Endothelial cell of umbilical vein (primary cell): ENCODE data around the gene E2F2. TPM values are rescaled to one million over a fixed set of nuclear protein-coding genes. Genes with fewer than 3 reads are reported as not detected.

Experiments used
- BruUV-seq: library from RNA; stranded (reverse); fragments of 400-500 nt; replicated peaks from 2 replicates; lab custom pipeline; 2021; lab: Mats Ljungman, UMichigan
- CTCF ChIA-PET: fragments of 300-600, 350-600 bp; sonication (Branson Sonifier 250); formaldehyde crosslinking; loops from one replicate; lab custom pipeline; 2021; ENCODE audit warnings: antibody characterized with exemption, inconsistent platforms; lab: Charles Lee
- POLR2A ChIA-PET: fragments of 300-600, 350-600 bp; sonication (Branson Sonifier 250); formaldehyde crosslinking; loops from one replicate; lab custom pipeline; 2021; ENCODE audit warnings: antibody characterized with exemption, inconsistent platforms; lab: Charles Lee
- DNase-seq: peaks from one replicate; pipeline ENCODE4 v3.0.0-alpha.2; 2011; ENCODE audit warnings: low read depth, low spot score
- FAIRE-seq: peaks from 2 replicates; lab custom pipeline; 2011; peaks lifted over from hg19 to GRCh38; lab: Jason Lieb, UNC
- H2AFZ ChIP-seq: 2 replicates; pipeline ENCODE4 v1.6.0; 2012; ENCODE audit warnings: low read depth, low read length, control low read depth, inconsistent platforms
- H3K27ac ChIP-seq: 2 replicates; pipeline ENCODE4 v1.5.1; 2011; ENCODE audit warnings: low read depth, mild to moderate bottlenecking, control low read depth, low read length, moderate library complexity; ENCODE audit not compliant: insufficient read depth
- H3K27me3 ChIP-seq, 2 experiments: 2 replicates each; pipeline versions ENCODE4 v1.6.0 to v1.6.1; 2011; ENCODE audit warnings: low read length in 2 of 2, mixed read lengths in 1 of 2; ENCODE audit not compliant: control insufficient read depth in 2 of 2, insufficient read depth in 2 of 2
- H3K36me3 ChIP-seq, 2 experiments: 2 replicates in 1 of 2; 3 replicates in 1 of 2; pipeline ENCODE4 v1.5.1; 2011; ENCODE audit warnings: low read length in 2 of 2, mild to moderate bottlenecking in 1 of 2, moderate library complexity in 1 of 2; ENCODE audit not compliant: control insufficient read depth in 2 of 2, insufficient read depth in 2 of 2; ENCODE audit errors: extremely low read depth in 1 of 2
- H3K4me1 ChIP-seq: 3 replicates; pipeline ENCODE4 v1.5.1; 2011; ENCODE audit warnings: mild to moderate bottlenecking, low read length; ENCODE audit not compliant: control insufficient read depth, insufficient read depth; ENCODE audit errors: extremely low read depth
- H3K4me2 ChIP-seq: 2 replicates; pipeline ENCODE4 v1.6.1; 2011; ENCODE audit warnings: low read length, control low read depth, mixed read lengths; ENCODE audit not compliant: insufficient read depth
- H3K4me3 ChIP-seq, 3 experiments: fragments of 200-600 bp in 1 of 3; sonication (generic), shearing (Covaris generic) in 1 of 3; replicated peaks in 1 of 3; 2 replicates each; pipeline ENCODE4 v1.5.1; 2011 to 2016; ENCODE audit warnings: control low read depth in 3 of 3, low read length in 3 of 3, mild to moderate bottlenecking in 2 of 3, inconsistent platforms in 1 of 3, low read depth in 1 of 3, moderate library complexity in 1 of 3; ENCODE audit not compliant: insufficient read depth in 1 of 3
- H3K79me2 ChIP-seq: 2 replicates; pipeline ENCODE4 v1.6.0; 2012; ENCODE audit warnings: low read length, inconsistent platforms; ENCODE audit not compliant: control insufficient read depth, insufficient read depth
- H3K9ac ChIP-seq: replicated peaks from 2 replicates; pipeline ENCODE3; 2011; ENCODE audit warnings: low read length, control low read depth; ENCODE audit not compliant: insufficient read depth; ENCODE audit errors: extremely low read depth
- H3K9me1 ChIP-seq: replicated peaks from 3 replicates; pipeline ENCODE4 v1.6.0; 2011; ENCODE audit warnings: mild to moderate bottlenecking, low read length; ENCODE audit not compliant: control insufficient read depth, insufficient read depth; ENCODE audit errors: extremely low read depth
- H3K9me3 ChIP-seq: replicated peaks from 2 replicates; pipeline ENCODE4 v1.5.1; 2012; ENCODE audit warnings: low read length, inconsistent platforms; ENCODE audit not compliant: control insufficient read depth, insufficient read depth
- H4K20me1 ChIP-seq: replicated peaks from 2 replicates; pipeline ENCODE3; 2011; ENCODE audit warnings: mild to moderate bottlenecking, low read length; ENCODE audit not compliant: control insufficient read depth, insufficient read depth; ENCODE audit errors: extremely low read depth
- GATA2 ChIP-seq: IDR thresholded peaks from 2 replicates; pipeline ENCODE4 v1.7.0; 2011; ENCODE audit warnings: low read depth, mild to moderate bottlenecking, moderate library complexity, mixed read lengths, low read length; ENCODE audit not compliant: insufficient read length, insufficient read depth
- MYC ChIP-seq: IDR thresholded peaks from one replicate; pipeline ENCODE4 v1.6.1; 2011; ENCODE audit warnings: mild to moderate bottlenecking, low read depth, low read length
- POLR2AphosphoS5 ChIP-seq: IDR thresholded peaks from 2 replicates; pipeline ENCODE4 v1.6.1; 2012; ENCODE audit warnings: low read depth, mild to moderate bottlenecking, control low read depth, low read length, moderate library complexity; ENCODE audit not compliant: insufficient read depth
- dilution Hi-C: fragments of 300-500 bp; cut with MboI; formaldehyde crosslinking; loops from one replicate; pipeline ENCODE4 v1.15.0; 2019; ENCODE audit warnings: low sequenced_read_pairs; ENCODE audit not compliant: extremely low pct_ligation_motif_present
- intact Hi-C: fragments of 100-400 bp; cut with micrococcal nuclease; formaldehyde crosslinking; loops from one replicate; pipeline ENCODE4 v1.10.0; 2022
- polyA plus RNA-seq, 4 experiments: library from polyadenylated mRNA; depleted of rRNA in 3 of 4; stranded (reverse) in 3 of 4; unstranded in 1 of 4; fragments of >200 nt; gene quantifications; 2 replicates each; pipeline versions ENCODE4 v1.2.1 to v1.2.3, GENCODE V29; 2011 to 2012; ENCODE audit warnings: missing spikeins in 1 of 4
- total RNA-seq: library from RNA; stranded (reverse); gene quantifications from 2 replicates; pipeline ENCODE4 v1.2.3, GENCODE V29; 2021

Gene E2F2
- total and polyA plus RNA-seq, 2 donors (not counting 3 experiments of a cell fraction or from before 2014, with no cell fraction given), result 1.1 to 5.6 TPM

DNA sequence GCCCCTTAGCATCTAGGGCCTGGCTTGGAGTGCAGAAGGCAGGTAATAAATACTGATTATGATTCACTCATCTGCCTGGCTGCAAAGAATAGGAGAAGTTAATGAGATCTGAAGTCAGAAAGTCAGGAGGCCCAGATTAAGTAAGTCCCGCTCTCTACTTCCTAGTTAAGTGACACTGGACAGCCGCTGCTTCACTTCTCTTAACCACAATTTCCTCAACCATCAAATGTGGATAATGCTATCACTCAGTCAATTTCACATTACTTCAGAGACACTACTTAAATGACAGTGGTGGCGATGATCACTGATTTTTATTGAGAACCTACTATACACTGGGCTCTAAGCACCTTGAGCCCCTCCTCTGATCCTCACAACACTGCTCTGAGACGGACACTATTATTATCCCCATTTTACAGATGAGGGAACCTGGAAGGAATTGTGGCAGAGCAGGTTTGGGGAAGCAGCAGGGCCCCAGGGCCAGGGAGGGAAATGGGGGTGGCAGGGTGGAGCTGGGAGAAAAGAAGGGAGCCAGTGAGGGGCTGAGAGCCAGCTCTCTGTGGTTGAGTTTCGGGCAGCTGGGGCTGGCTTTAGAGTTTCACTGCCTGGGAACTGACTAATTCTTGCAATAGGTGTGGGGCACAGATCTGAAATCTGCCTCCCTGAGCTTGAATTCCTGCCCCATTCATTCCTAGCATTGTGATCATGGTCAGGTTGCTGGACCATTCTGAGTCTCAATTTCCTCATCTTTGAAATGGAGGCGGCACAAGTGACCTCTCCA, 2.4 kb upstream of the E2F2 start:
- H3K9ac ChIP-seq, result no peak overlapping the region
- intact Hi-C loops, result loop anchor here (5.0 to 10.0 kb wide), 2 partner anchors 51 to 189 kb away; partner anchors contain the start of genes ASAP3 and HNRNPR
- H3K27me3 ChIP-seq, result no peaks in the 10 kb centered on the region

DNA sequence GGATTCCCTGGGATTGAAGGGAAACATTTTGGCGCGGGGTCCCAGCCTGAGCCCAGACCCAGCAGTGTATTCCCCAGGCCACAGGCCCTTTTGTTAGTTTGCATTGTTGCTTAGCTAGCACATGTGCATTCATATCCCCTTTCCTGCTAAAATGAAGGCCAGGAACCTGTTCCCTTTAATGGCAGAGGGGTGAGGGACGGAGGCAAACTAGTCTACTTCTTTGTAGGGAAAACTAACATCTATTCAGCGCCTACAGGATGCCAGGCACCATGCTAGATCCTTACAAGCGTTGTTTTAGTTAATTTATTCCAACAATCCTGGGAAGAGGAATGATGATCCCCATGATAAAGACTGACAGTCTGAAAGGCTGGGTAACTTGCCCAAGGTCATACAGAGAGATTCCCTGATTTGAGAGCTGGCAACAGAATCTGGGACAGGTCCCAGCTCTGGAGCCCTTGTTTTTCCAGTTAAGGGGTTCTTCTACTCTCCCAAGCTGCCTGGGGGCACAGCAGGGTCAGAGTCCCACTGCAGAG, 595 bp upstream of the E2F2 start:
- no TSS peak for BruUV-seq
- H3K4me1 ChIP-seq, result peaks cover 35% of the 10 kb centered on the region
- peak overlapping the region; percentile 94 for H2AFZ ChIP-seq
- no peaks in the 10 kb centered on the region for H3K36me3 ChIP-seq
- intact Hi-C loops (loop anchor here (5.0 to 10.0 kb wide), 2 partner anchors 49 to 187 kb away; partner anchors contain the start of genes ASAP3 and HNRNPR), dilution Hi-C loops (no loop called here)
- no peaks in the 10 kb centered on the region for H3K27me3 ChIP-seq
- DNase-seq, result no peak
- H3K4me2 ChIP-seq, result peak overlapping the region; percentile 72
- no peaks in the 10 kb centered on the region for H3K9me1 ChIP-seq
- TF ChIP-seq GATA2 (no peak), POLR2AphosphoS5 (no peak)
- peak overlapping the region in 2 of 3 experiments; percentile 11 to 37 for H3K4me3 ChIP-seq
- H3K9ac ChIP-seq, result peak overlapping the region; percentile 41
- H3K27ac ChIP-seq, result no peak overlapping the region
- ChIA-PET POLR2A (no interaction called here), CTCF (interaction anchor here (0.6 to 16.6 kb wide), 7 partner anchors 9 to 126 kb away, joined by 3 to 192 read pairs (median 5); partner anchors contain the start of gene ASAP3)
- FAIRE-seq, result no peak
- no peaks in the 10 kb centered on the region for H3K9me3 ChIP-seq
- no peaks in the 10 kb centered on the region for H4K20me1 ChIP-seq
- H3K79me2 ChIP-seq, result peaks cover 12% of the 10 kb centered on the region

More for the DNA sequence above, 2.4 kb upstream of the E2F2 start:
- no TSS peak for BruUV-seq
- no peaks in the 10 kb centered on the region for H4K20me1 ChIP-seq
- no peak for TF ChIP-seq GATA2
- TF ChIP-seq MYC, result no peak
- H3K4me2 ChIP-seq, result no peak overlapping the region
- ChIA-PET POLR2A (no interaction called here), CTCF (interaction anchor here (1.3 to 16.6 kb wide), 3 partner anchors 34 to 104 kb away, joined by 3 to 192 read pairs (median 8); no protein-coding TSS in a partner anchor)
- peaks cover 29% of the 10 kb centered on the region for H3K4me1 ChIP-seq
- no peaks in the 10 kb centered on the region for H3K36me3 ChIP-seq
- peaks cover 8% of the 10 kb centered on the region for H3K79me2 ChIP-seq
- no peak overlapping the region for H3K4me3 ChIP-seq
- no peaks in the 10 kb centered on the region for H3K9me1 ChIP-seq
- no peak for FAIRE-seq
- DNase-seq, result no peak
- H3K9me3 ChIP-seq, result no peaks in the 10 kb centered on the region
- H3K27ac ChIP-seq, result no peak overlapping the region
- dilution Hi-C loops, result no loop called here
- H2AFZ ChIP-seq, result no peak overlapping the region
